CD14-positive monocyte (primary cell): ENCODE measurements around the gene RNF215. TPM values are rescaled to one million over a fixed set of nuclear protein-coding genes. Genes with fewer than 3 reads are reported as not detected.

Source experiments
- DNase-seq, 3 donors: peaks; one replicate each; pipeline ENCODE4 v3.0.0-alpha.2; 2011 to 2022
- H2AFZ ChIP-seq: 2 replicates; pipeline ENCODE4 v1.6.0; 2012; ENCODE audit warnings: mild to moderate bottlenecking, low read depth, low read length, inconsistent platforms; ENCODE audit not compliant: insufficient read depth, poor library complexity, severe bottlenecking
- H3K27ac ChIP-seq, 2 donors: 1 replicate in 1 of 2; 2 replicates in 1 of 2; pipeline ENCODE4 v1.5.1; 2012 to 2013; ENCODE audit warnings: low read length in 2 of 2, control low read depth in 1 of 2, inconsistent platforms in 1 of 2, low read depth in 1 of 2, mild to moderate bottlenecking in 1 of 2
- H3K27me3 ChIP-seq, 2 donors: one replicate each; pipeline versions ENCODE4 v1.6.0 to v1.6.1; 2011 to 2013; ENCODE audit warnings: low read length in 2 of 2; ENCODE audit not compliant: control insufficient read depth in 2 of 2, insufficient read depth in 2 of 2
- H3K36me3 ChIP-seq, 2 donors: replicated peaks in 1 of 2; 1 replicate in 1 of 2; 2 replicates in 1 of 2; pipeline versions ENCODE4 v1.5.1 to v1.6.1; 2012 to 2013; ENCODE audit warnings: low read length in 2 of 2, control low read depth in 1 of 2, inconsistent platforms in 1 of 2, mild to moderate bottlenecking in 1 of 2; ENCODE audit not compliant: insufficient read depth in 2 of 2, control insufficient read depth in 1 of 2
- H3K4me1 ChIP-seq, 2 donors: 1 replicate in 1 of 2; 2 replicates in 1 of 2; pipeline versions ENCODE4 v1.5.1 to v1.6.1; 2012 to 2013; ENCODE audit warnings: low read length in 2 of 2, control low read depth in 1 of 2, inconsistent platforms in 1 of 2, mild to moderate bottlenecking in 1 of 2, moderate library complexity in 1 of 2; ENCODE audit not compliant: insufficient read depth in 2 of 2, control insufficient read depth in 1 of 2
- H3K4me2 ChIP-seq: replicated peaks from 2 replicates; pipeline ENCODE3; 2012; ENCODE audit warnings: low read length, moderate library complexity, mild to moderate bottlenecking; ENCODE audit not compliant: poor library complexity, severe bottlenecking; ENCODE audit errors: extremely low read depth
- H3K4me3 ChIP-seq, 3 experiments: fragments of 200-600 bp in 1 of 3; sonication (generic) in 1 of 3; replicated peaks in 1 of 3; 1 replicate in 2 of 3; 2 replicates in 1 of 3; pipeline ENCODE4 v1.5.1; 2011 to 2013; ENCODE audit warnings: low read length in 3 of 3, mild to moderate bottlenecking in 3 of 3, control low read depth in 2 of 3, low read depth in 2 of 3, inconsistent platforms in 1 of 3, moderate library complexity in 1 of 3
- H3K79me2 ChIP-seq: 2 replicates; pipeline ENCODE4 v1.6.0; 2012; ENCODE audit warnings: mild to moderate bottlenecking, control low read depth, inconsistent platforms, low read length, moderate library complexity; ENCODE audit not compliant: insufficient read depth
- H3K9ac ChIP-seq: 2 replicates; pipeline ENCODE4 v1.6.0; 2017; ENCODE audit warnings: low read length, mild to moderate bottlenecking; ENCODE audit not compliant: insufficient read depth, poor library complexity, severe bottlenecking
- H3K9me3 ChIP-seq, 2 donors: replicated peaks in 1 of 2; 1 replicate in 1 of 2; 2 replicates in 1 of 2; pipeline versions ENCODE4 v1.5.1 to v1.6.1; 2012 to 2013; ENCODE audit warnings: low read length in 2 of 2, control low read depth in 1 of 2; ENCODE audit not compliant: control insufficient read depth in 1 of 2, insufficient read depth in 1 of 2
- H4K20me1 ChIP-seq: 2 replicates; pipeline ENCODE4 v1.6.0; 2012; ENCODE audit warnings: mild to moderate bottlenecking, low read length, control low read depth, moderate library complexity; ENCODE audit not compliant: insufficient read depth
- H3K27ac Mint-ChIP-seq, 7 donors: one replicate each; pipeline ENCODE4 v1.8.0; 2020; ENCODE audit warnings: mild to moderate bottlenecking in 7 of 7, mixed read lengths in 7 of 7, moderate library complexity in 6 of 7, inconsistent platforms in 2 of 7
- H3K27me3 Mint-ChIP-seq, 3 donors: one replicate each; pipeline ENCODE4 v1.8.0; 2021 to 2022; ENCODE audit warnings: low read depth in 3 of 3, mild to moderate bottlenecking in 3 of 3, mixed read lengths in 3 of 3, moderate library complexity in 3 of 3, inconsistent platforms in 1 of 3
- H3K36me3 Mint-ChIP-seq, 2 donors: one replicate each; pipeline ENCODE4 v1.8.0; 2020; ENCODE audit warnings: mixed read lengths in 2 of 2, inconsistent platforms in 1 of 2, mild to moderate bottlenecking in 1 of 2
- H3K4me1 Mint-ChIP-seq: one replicate; pipeline ENCODE4 v1.8.0; 2020; ENCODE audit warnings: mild to moderate bottlenecking, mixed read lengths
- H3K4me3 Mint-ChIP-seq, 2 donors: one replicate each; pipeline ENCODE4 v1.8.0; 2020; ENCODE audit warnings: mild to moderate bottlenecking in 2 of 2, mixed read lengths in 2 of 2, moderate library complexity in 1 of 2
- H3K9me3 Mint-ChIP-seq, 7 donors: one replicate each; pipeline ENCODE4 v1.8.0; 2020 to 2022; ENCODE audit warnings: mixed read lengths in 7 of 7, mild to moderate bottlenecking in 6 of 7, moderate library complexity in 6 of 7, inconsistent platforms in 2 of 7
- CTCF ChIP-seq: fragments of 200-600 bp; IDR thresholded peaks from one replicate; pipeline ENCODE4 v1.8.0; 2022; ENCODE audit warnings: antibody characterized with exemption, mild to moderate bottlenecking
- WGBS: methylation state at CpG from one replicate; pipeline ENCODE4 v1.1.5; 2013; ENCODE audit warnings: missing lambda C conversion rate; ENCODE audit not compliant: insufficient coverage; 5-methylcytosine and 5-hydroxymethylcytosine counted together
- intact Hi-C, 2 donors: fragments of 100-400 bp; cut with micrococcal nuclease; formaldehyde crosslinking; loops; one replicate each; pipeline versions ENCODE4 v1.15.0 to v1.15.1; 2023
- polyA plus RNA-seq, 3 donors: library from polyadenylated mRNA; depleted of rRNA in 1 of 3; unstranded in 2 of 3; stranded (reverse) in 1 of 3; fragments of 300-500 nt in 2 of 3; fragments of >200 nt in 1 of 3; fragmentation: Illumina TruSeq in 2 of 3; gene quantifications; 1 replicate in 2 of 3; 2 replicates in 1 of 3; pipeline ENCODE4 v1.2.3, GENCODE V29; 2012 to 2021

The RNF215 gene
- polyA plus RNA-seq, 3 donors, result 0.26 to 12.2 (median 0.42) TPM

GRCh38 chr22:30365891-30366290, 21.3 kb downstream of the RNF215 start:
- Histone ChIP-seq H3K36me3 (no peaks in the 10 kb centered on the region), H3K27ac (no peak overlapping the region), H3K9ac (no peak overlapping the region), H3K27me3 (no peaks in the 10 kb centered on the region), H3K79me2 (no peaks in the 10 kb centered on the region), H2AFZ (no peak overlapping the region), H4K20me1 (no peaks in the 10 kb centered on the region), H3K4me3 (no peak overlapping the region), H3K4me1 (no peaks in the 10 kb centered on the region), H3K4me2 (no peak overlapping the region), H3K9me3 (no peaks in the 10 kb centered on the region)
- Mint-ChIP-seq H3K27me3 (peaks cover 0 to 10% (median 1%) of the 10 kb centered on the region in 3 donors), H3K9me3 (no peaks in the 10 kb centered on the region), H3K4me3 (no peak overlapping the region), H3K27ac (no peak overlapping the region), H3K4me1 (no peaks in the 10 kb centered on the region), H3K36me3 (peaks cover 6 to 7% of the 10 kb centered on the region in 2 donors)
- TF ChIP-seq CTCF, result no peak
- intact Hi-C loops, result no loop called here
- no peak for DNase-seq
- 96% methylated on average over 18 of the region's 18 CpGs for WGBS

- Mint-ChIP-seq H3K4me1 (peaks cover 2% of the 10 kb centered on the region), H3K27ac (no peak overlapping the region), H3K27me3 (peaks cover 1 to 15% (median 5%) of the 10 kb centered on the region in 3 donors), H3K9me3 (no peaks in the 10 kb centered on the region), H3K4me3 (no peak overlapping the region), H3K36me3 (peaks cover 6 to 9% of the 10 kb centered on the region in 2 donors)
- TF ChIP-seq CTCF, result no peak
- Histone ChIP-seq H2AFZ (no peak overlapping the region), H3K79me2 (no peaks in the 10 kb centered on the region), H3K4me2 (no peak overlapping the region), H3K27me3 (peaks cover 0 to 2% of the 10 kb centered on the region in 2 donors), H4K20me1 (no peaks in the 10 kb centered on the region), H3K36me3 (no peaks in the 10 kb centered on the region), H3K27ac (no peak overlapping the region), H3K4me3 (no peak overlapping the region), H3K4me1 (no peaks in the 10 kb centered on the region), H3K9ac (peak overlapping the region; percentile 15), H3K9me3 (no peaks in the 10 kb centered on the region)
- no peak for DNase-seq
- WGBS, result 69% methylated on average over 5 of the region's 7 CpGs
- intact Hi-C loops, result no loop called here
Observed at GRCh38 chr22:30362651-30363281, 24.4 kb downstream of the RNF215 start.
